CD4-positive, alpha-beta T cell treated with Interleukin-2 at 100 ng/mL for 4 hours (primary cell): ENCODE results near the gene SH3PXD2B.
A peak's percentile ranks its signal among the peaks of the same experiment; 100 is the strongest.
"Not testable (repeated sequence)": the region's sequence is repeated elsewhere in the genome, so short reads cannot be mapped to it uniquely, and the experiment has no call there.

Source experiments
- DNase-seq: peaks from one replicate; pipeline ENCODE4 v3.0.0-alpha.2; 2020; ENCODE audit warnings: low spot score

SH3PXD2B gene

GRCh38 chr5:172365948-172366608, 88.2 kb downstream of the SH3PXD2B start:
- no peak for DNase-seq

- no peak for DNase-seq
These were observed 89.6 kb downstream of the SH3PXD2B start for GRCh38 chr5:172364773-172365172.

- DNase-seq: no peak
These were observed 91.6 kb downstream of the SH3PXD2B start for GRCh38 chr5:172362755-172363154.

GRCh38 chr5:172361566-172362238, 92.6 kb downstream of the SH3PXD2B start:
- DNase-seq: peak; percentile 7

- no peak for DNase-seq
These were observed 96.0 kb downstream of the SH3PXD2B start for GRCh38 chr5:172358345-172358744.

- no peak for DNase-seq
These were observed 97.8 kb downstream of the SH3PXD2B start for GRCh38 chr5:172356527-172356926.

- DNase-seq: no peak
These were observed 98.3 kb downstream of the SH3PXD2B start for GRCh38 chr5:172356047-172356446.

- DNase-seq: no peak
These were observed 100.5 kb downstream of the SH3PXD2B start for GRCh38 chr5:172353846-172354245.

GRCh38 chr5:172353271-172353812, 101.0 kb downstream of the SH3PXD2B start:
- no peak for DNase-seq

- not testable (repeated sequence) for DNase-seq
These were observed 101.8 kb downstream of the SH3PXD2B start for GRCh38 chr5:172352526-172352925.

- no peak for DNase-seq
These were observed 103.0 kb downstream of the SH3PXD2B start for GRCh38 chr5:172351240-172351778.

- no peak for DNase-seq
These were observed 103.8 kb downstream of the SH3PXD2B start for GRCh38 chr5:172350212-172351181.

- not testable (repeated sequence) for DNase-seq
These were observed 105.6 kb downstream of the SH3PXD2B start for GRCh38 chr5:172348733-172349132.

- DNase-seq: no peak
These were observed 106.2 kb downstream of the SH3PXD2B start for GRCh38 chr5:172348084-172348483.

GRCh38 chr5:172347496-172348052, 106.8 kb downstream of the SH3PXD2B start:
- DNase-seq: no peak

- DNase-seq: no peak
These were observed 108.4 kb downstream of the SH3PXD2B start for GRCh38 chr5:172345881-172346280.

GRCh38 chr5:172344855-172345409, 109.4 kb downstream of the SH3PXD2B start:
- DNase-seq: no peak

GRCh38 chr5:172343741-172344140, 110.6 kb downstream of the SH3PXD2B start:
- no peak for DNase-seq

- no peak for DNase-seq
These were observed 111.4 kb downstream of the SH3PXD2B start for GRCh38 chr5:172342918-172343317.

- no peak for DNase-seq
These were observed 114.8 kb downstream of the SH3PXD2B start for GRCh38 chr5:172339264-172340180.
